Karpas-422 (cell line): ENCODE data around the gene RORB. TPM values are rescaled to one million over a fixed set of nuclear protein-coding genes. Genes with fewer than 3 reads are reported as not detected.

Source experiments
- DNase-seq: peaks from one replicate; pipeline ENCODE4 v3.0.0-alpha.2; 2015
- H2AFZ ChIP-seq: fragments of 200-600 bp; sonication (generic); 2 replicates; pipeline ENCODE4 v1.6.1; 2014; ENCODE audit warnings: antibody characterized with exemption, low read length, mixed read lengths
- H3K27ac ChIP-seq: fragments of 200-600 bp; sonication (generic); 2 replicates; pipeline ENCODE4 v1.5.1; 2014; ENCODE audit warnings: mild to moderate bottlenecking, low read length, moderate library complexity
- H3K27me3 ChIP-seq: fragments of 200-600 bp; sonication (generic); 2 replicates; pipeline ENCODE4 v1.6.1; 2014; ENCODE audit warnings: low read length, mixed read lengths
- H3K36me3 ChIP-seq: fragments of 200-600 bp; sonication (generic); 2 replicates; pipeline ENCODE4 v1.6.1; 2014; ENCODE audit warnings: low read length, mixed read lengths; ENCODE audit not compliant: insufficient read depth
- H3K4me1 ChIP-seq: fragments of 200-600 bp; sonication (generic); 2 replicates; pipeline ENCODE4 v1.6.1; 2014; ENCODE audit warnings: mild to moderate bottlenecking, low read length, mixed read lengths
- H3K4me2 ChIP-seq: fragments of 200-600 bp; sonication (generic); 2 replicates; pipeline ENCODE4 v1.6.1; 2014; ENCODE audit warnings: low read length, low read depth, mild to moderate bottlenecking; ENCODE audit not compliant: poor library complexity, severe bottlenecking
- H3K4me3 ChIP-seq: fragments of 200-600 bp; sonication (generic); 2 replicates; pipeline ENCODE4 v1.5.1; 2014; ENCODE audit warnings: mild to moderate bottlenecking, antibody characterized with exemption, low read length, mixed read lengths
- H3K79me2 ChIP-seq: fragments of 200-600 bp; sonication (generic); 2 replicates; pipeline ENCODE4 v1.6.1; 2014; ENCODE audit warnings: mild to moderate bottlenecking, low read length, mixed read lengths
- H3K9ac ChIP-seq: fragments of 200-600 bp; sonication (generic); 2 replicates; pipeline ENCODE4 v1.6.0; 2014; ENCODE audit warnings: low read length
- H3K9me2 ChIP-seq: fragments of 200-600 bp; sonication (generic), shearing (Covaris generic); replicated peaks from 2 replicates; pipeline ENCODE4 v1.6.0; 2014; ENCODE audit warnings: mild to moderate bottlenecking, low read length, moderate library complexity; ENCODE audit not compliant: insufficient read depth
- H3K9me3 ChIP-seq: fragments of 300-700, 200-600 bp; sonication (generic); 2 replicates; pipeline ENCODE4 v1.6.1; 2014; ENCODE audit warnings: low read length, mixed read lengths
- H4K20me1 ChIP-seq: fragments of 200-600 bp; sonication (generic); 2 replicates; pipeline ENCODE4 v1.6.1; 2014; ENCODE audit warnings: mild to moderate bottlenecking, antibody characterized with exemption, low read length, low read depth; ENCODE audit not compliant: insufficient read depth
- total RNA-seq: library from RNA; depleted of rRNA; stranded (reverse); fragments of >200 nt; shearing (Covaris generic); gene quantifications from 2 replicates; pipeline ENCODE4 v1.2.3, GENCODE V29; 2014; ENCODE audit warnings: low replicate concordance

RORB gene
- total RNA-seq, 1 experiment from 2014 or later, result 1.1 TPM

DNA sequence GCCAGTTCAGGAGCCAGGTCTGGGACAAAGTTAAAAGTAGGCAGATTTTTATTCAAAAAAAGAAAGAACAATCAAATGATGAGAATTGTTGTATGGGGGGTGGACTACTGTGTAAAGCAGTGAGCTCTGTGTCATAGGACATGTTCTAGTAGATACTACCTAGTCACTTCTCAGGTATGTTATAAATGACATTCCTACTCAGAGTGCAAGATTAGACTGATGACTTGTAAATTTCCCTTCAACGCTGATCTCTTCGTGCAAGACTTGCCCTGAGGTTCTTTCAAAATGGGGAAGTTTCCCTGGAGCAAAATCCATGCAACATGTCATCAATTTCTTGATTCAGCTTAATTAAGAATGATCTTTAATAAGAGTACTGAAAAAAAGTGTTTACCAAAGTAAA, 175.1 kb downstream of the RORB start:
- H3K27ac ChIP-seq, result no peak overlapping the region
- no peaks in the 10 kb centered on the region for H3K79me2 ChIP-seq
- no peaks in the 10 kb centered on the region for H4K20me1 ChIP-seq
- H3K9me2 ChIP-seq, result no peaks in the 10 kb centered on the region
- no peaks in the 10 kb centered on the region for H3K4me1 ChIP-seq
- no peaks in the 10 kb centered on the region for H3K27me3 ChIP-seq
- no peak overlapping the region for H2AFZ ChIP-seq
- H3K36me3 ChIP-seq, result no peaks in the 10 kb centered on the region
- DNase-seq, result no peak
- no peaks in the 10 kb centered on the region for H3K9me3 ChIP-seq
- H3K9ac ChIP-seq, result no peak overlapping the region
- no peak overlapping the region for H3K4me2 ChIP-seq
- no peak overlapping the region for H3K4me3 ChIP-seq

DNA sequence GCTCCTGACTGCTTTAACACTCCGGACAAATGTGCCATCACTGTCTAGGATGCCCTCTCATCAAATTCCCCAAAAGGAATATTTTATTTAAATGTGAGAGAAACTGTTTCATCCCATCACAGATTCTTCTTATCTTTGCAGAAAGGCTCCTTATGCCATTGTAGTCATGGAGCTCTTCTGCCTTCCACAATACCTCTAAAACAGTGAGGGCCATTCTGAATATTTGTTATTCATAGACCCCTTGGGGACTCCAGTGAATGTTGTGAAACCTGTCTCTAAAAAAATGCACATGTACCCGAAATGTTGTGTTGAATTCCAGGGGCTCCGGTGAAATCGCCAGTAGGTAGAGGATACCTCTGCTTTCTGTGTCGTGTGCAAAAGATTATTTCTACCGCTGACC, 176.9 kb downstream of the RORB start:
- H3K9me3 ChIP-seq, result no peaks in the 10 kb centered on the region
- no peaks in the 10 kb centered on the region for H3K4me1 ChIP-seq
- no peaks in the 10 kb centered on the region for H3K36me3 ChIP-seq
- H3K4me3 ChIP-seq, result no peak overlapping the region
- H2AFZ ChIP-seq, result no peak overlapping the region
- DNase-seq, result no peak
- no peak overlapping the region for H3K4me2 ChIP-seq
- no peaks in the 10 kb centered on the region for H3K27me3 ChIP-seq
- H3K9ac ChIP-seq, result no peak overlapping the region
- no peaks in the 10 kb centered on the region for H3K9me2 ChIP-seq
- H4K20me1 ChIP-seq, result no peaks in the 10 kb centered on the region
- no peaks in the 10 kb centered on the region for H3K79me2 ChIP-seq
- H3K27ac ChIP-seq, result no peak overlapping the region

GRCh38 chr9:74681906-74682305, 184.8 kb downstream of the RORB start:
- Histone ChIP-seq H3K4me1 (no peaks in the 10 kb centered on the region), H3K36me3 (no peaks in the 10 kb centered on the region), H3K4me2 (no peak overlapping the region), H3K4me3 (no peak overlapping the region), H2AFZ (no peak overlapping the region), H3K9me2 (no peaks in the 10 kb centered on the region), H4K20me1 (no peaks in the 10 kb centered on the region), H3K9me3 (no peaks in the 10 kb centered on the region), H3K27ac (no peak overlapping the region), H3K79me2 (no peaks in the 10 kb centered on the region), H3K9ac (no peak overlapping the region), H3K27me3 (no peaks in the 10 kb centered on the region)
- no peak for DNase-seq

DNA sequence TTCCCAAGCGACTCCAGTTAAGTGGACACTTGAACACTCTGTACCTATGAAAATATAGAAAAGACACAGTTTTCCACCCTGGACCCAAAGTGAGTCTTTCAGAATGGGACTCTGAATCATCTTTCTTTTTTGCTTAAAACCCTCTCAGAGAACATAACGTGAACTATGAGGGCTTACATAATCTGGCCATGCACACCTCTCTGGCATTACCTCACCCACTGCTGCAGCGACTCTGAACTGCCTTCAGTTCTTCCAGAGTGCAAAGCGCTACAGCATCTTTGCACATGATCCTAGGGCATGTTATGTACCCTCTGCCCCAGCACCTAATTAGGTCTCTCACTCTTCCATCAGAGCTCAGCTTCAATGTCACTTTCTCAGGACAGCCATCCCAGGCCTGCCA, 186.2 kb downstream of the RORB start:
- H4K20me1 ChIP-seq, result no peaks in the 10 kb centered on the region
- no peaks in the 10 kb centered on the region for H3K36me3 ChIP-seq
- H3K9me2 ChIP-seq, result no peaks in the 10 kb centered on the region
- H3K27me3 ChIP-seq, result no peaks in the 10 kb centered on the region
- H3K79me2 ChIP-seq, result no peaks in the 10 kb centered on the region
- H2AFZ ChIP-seq, result no peak overlapping the region
- no peak overlapping the region for H3K9ac ChIP-seq
- H3K9me3 ChIP-seq, result no peaks in the 10 kb centered on the region
- H3K4me1 ChIP-seq, result no peaks in the 10 kb centered on the region
- H3K27ac ChIP-seq, result no peak overlapping the region
- H3K4me3 ChIP-seq, result no peak overlapping the region
- H3K4me2 ChIP-seq, result no peak overlapping the region
- no peak for DNase-seq

GRCh38 chr9:74691058-74691457, 193.9 kb downstream of the RORB start:
- H3K27ac ChIP-seq, result no peak overlapping the region
- H3K4me2 ChIP-seq, result no peak overlapping the region
- H3K27me3 ChIP-seq, result no peaks in the 10 kb centered on the region

GRCh38 chr9:74696520-74696919, 199.4 kb downstream of the RORB start:
- Histone ChIP-seq H3K79me2 (no peaks in the 10 kb centered on the region), H3K4me2 (no peak overlapping the region), H3K27me3 (no peaks in the 10 kb centered on the region), H3K9ac (no peak overlapping the region), H2AFZ (no peak overlapping the region), H3K27ac (no peak overlapping the region), H3K4me1 (peaks cover 32% of the 10 kb centered on the region), H3K36me3 (no peaks in the 10 kb centered on the region), H3K9me2 (no peaks in the 10 kb centered on the region), H3K4me3 (no peak overlapping the region), H4K20me1 (no peaks in the 10 kb centered on the region), H3K9me3 (no peaks in the 10 kb centered on the region)
- DNase-seq, result peak; percentile 53

More at GRCh38 chr9:74691058-74691457, 193.9 kb downstream of the RORB start:
- no peaks in the 10 kb centered on the region for H3K79me2 ChIP-seq
- H3K9ac ChIP-seq, result no peak overlapping the region
- H3K9me3 ChIP-seq, result no peaks in the 10 kb centered on the region
- H3K36me3 ChIP-seq, result no peaks in the 10 kb centered on the region
- H3K4me1 ChIP-seq, result peaks cover 17% of the 10 kb centered on the region
- peak overlapping the region; percentile 26; the same call in 1 of the 2 replicates for H2AFZ ChIP-seq
- H4K20me1 ChIP-seq, result no peaks in the 10 kb centered on the region
- DNase-seq, result no peak
- no peak overlapping the region for H3K4me3 ChIP-seq
- no peaks in the 10 kb centered on the region for H3K9me2 ChIP-seq

GRCh38 chr9:74697535-74697934, 200.4 kb downstream of the RORB start:
- H2AFZ ChIP-seq, result peak overlapping the region; percentile 91; the same call in 1 of the 2 replicates
- no peak for DNase-seq
- H3K36me3 ChIP-seq, result no peaks in the 10 kb centered on the region
- H3K4me2 ChIP-seq, result peak overlapping the region; percentile 13
- H4K20me1 ChIP-seq, result no peaks in the 10 kb centered on the region
- H3K4me1 ChIP-seq, result peaks cover 32% of the 10 kb centered on the region
- H3K9me2 ChIP-seq, result no peaks in the 10 kb centered on the region
- H3K4me3 ChIP-seq, result no peak overlapping the region
- no peaks in the 10 kb centered on the region; the same call in 1 of the 2 replicates for H3K9me3 ChIP-seq
- H3K79me2 ChIP-seq, result no peaks in the 10 kb centered on the region
- no peaks in the 10 kb centered on the region for H3K27me3 ChIP-seq
- no peak overlapping the region for H3K9ac ChIP-seq
- no peak overlapping the region for H3K27ac ChIP-seq

DNA sequence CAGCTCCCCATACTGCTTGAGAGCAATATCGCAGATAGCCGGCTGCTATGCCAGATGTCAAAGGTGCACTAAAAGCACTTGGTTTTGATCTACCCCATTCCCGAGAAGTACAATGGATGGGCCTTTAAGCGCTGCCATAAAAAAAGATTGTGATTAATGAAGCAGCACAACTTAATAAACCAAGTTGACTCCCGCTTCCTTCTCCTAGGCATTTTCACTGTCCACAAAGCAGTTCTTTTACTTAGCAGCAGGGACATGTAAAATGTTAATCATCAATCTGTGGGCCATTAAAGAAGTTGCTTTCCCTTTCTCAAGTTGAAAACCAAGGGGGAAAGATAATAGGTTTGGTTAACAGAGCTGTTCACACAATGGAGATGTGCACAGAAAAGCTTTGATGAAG, 214.2 kb downstream of the RORB start:
- Histone ChIP-seq H3K9ac (no peak overlapping the region), H4K20me1 (no peaks in the 10 kb centered on the region), H2AFZ (no peak overlapping the region), H3K4me3 (no peak overlapping the region), H3K9me3 (no peaks in the 10 kb centered on the region), H3K4me1 (no peaks in the 10 kb centered on the region), H3K9me2 (no peaks in the 10 kb centered on the region), H3K79me2 (no peaks in the 10 kb centered on the region), H3K36me3 (no peaks in the 10 kb centered on the region), H3K4me2 (no peak overlapping the region), H3K27me3 (no peaks in the 10 kb centered on the region), H3K27ac (no peak overlapping the region)
- no peak for DNase-seq

DNA sequence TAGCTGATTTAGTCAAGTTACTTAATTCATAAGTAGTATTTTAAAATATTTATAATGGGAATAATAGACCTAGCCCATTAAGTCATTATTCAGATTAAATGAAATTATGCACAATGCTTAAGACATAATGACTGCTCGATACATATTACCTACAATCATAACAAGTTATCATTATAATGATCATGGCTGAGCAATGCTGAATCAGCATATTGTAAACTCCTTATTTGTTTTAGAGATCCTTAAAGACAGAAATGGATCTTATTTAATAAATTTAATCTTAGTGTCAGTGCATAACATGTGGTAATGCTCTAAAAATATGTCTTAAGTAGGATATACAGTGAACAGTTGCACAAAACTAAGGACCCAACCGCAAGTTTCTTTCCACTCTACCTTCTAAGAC, 221.6 kb downstream of the RORB start:
- Histone ChIP-seq H3K9me3 (no peaks in the 10 kb centered on the region), H3K4me3 (no peak overlapping the region), H3K36me3 (no peaks in the 10 kb centered on the region), H4K20me1 (no peaks in the 10 kb centered on the region), H3K27me3 (no peaks in the 10 kb centered on the region), H3K79me2 (no peaks in the 10 kb centered on the region), H3K9ac (no peak overlapping the region), H2AFZ (no peak overlapping the region), H3K4me2 (no peak overlapping the region), H3K27ac (no peak overlapping the region), H3K4me1 (no peaks in the 10 kb centered on the region), H3K9me2 (no peaks in the 10 kb centered on the region)
- no peak for DNase-seq
